GM12864 (cell line): ENCODE measurements around the gene IARS1.

ENCODE experiments used
- DNase-seq: peaks from one replicate; pipeline ENCODE4 v3.0.0-alpha.2; 2011; ENCODE audit warnings: low read depth
- H3K4me3 ChIP-seq: 2 replicates; pipeline ENCODE4 v1.5.1; 2011; ENCODE audit warnings: mild to moderate bottlenecking, low read depth, low read length, control low read depth
- CTCF ChIP-seq: IDR thresholded peaks from 2 replicates; pipeline ENCODE4 v1.5.1; 2011; ENCODE audit warnings: low read depth, mild to moderate bottlenecking, moderate library complexity, low read length, control low read depth, inconsistent platforms; ENCODE audit errors: missing control alignments

IARS1 gene

GRCh38 chr9:92270511-92270910 is 23.0 kb downstream of the IARS1 start:
- no peak for TF ChIP-seq CTCF
- H3K4me3 ChIP-seq, result no peak overlapping the region
- no peak for DNase-seq

GRCh38 chr9:92266486-92266885 is 27.0 kb downstream of the IARS1 start:
- no peak for TF ChIP-seq CTCF
- H3K4me3 ChIP-seq, result no peak overlapping the region
- no peak for DNase-seq

DNA sequence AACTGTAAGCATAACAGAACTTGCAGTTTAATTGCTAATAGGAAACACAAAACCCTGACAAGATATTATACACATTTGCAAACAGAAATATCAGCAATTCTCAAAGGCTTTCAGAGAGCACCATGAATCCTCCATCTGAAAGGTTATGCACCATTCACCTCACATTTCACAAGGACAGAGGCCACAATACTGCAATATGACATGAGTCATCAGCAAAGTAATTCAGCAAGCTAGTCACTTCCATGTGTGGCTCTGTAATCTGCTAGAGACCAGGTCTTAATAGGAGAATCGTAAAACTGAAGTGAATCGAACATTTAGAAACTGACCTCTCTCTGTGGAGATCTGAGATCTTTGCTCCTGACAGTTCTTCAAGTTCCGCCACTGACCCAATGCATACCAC is 28.3 kb downstream of the IARS1 start:
- TF ChIP-seq CTCF, result no peak
- no peak overlapping the region for H3K4me3 ChIP-seq
- DNase-seq, result no peak

DNA sequence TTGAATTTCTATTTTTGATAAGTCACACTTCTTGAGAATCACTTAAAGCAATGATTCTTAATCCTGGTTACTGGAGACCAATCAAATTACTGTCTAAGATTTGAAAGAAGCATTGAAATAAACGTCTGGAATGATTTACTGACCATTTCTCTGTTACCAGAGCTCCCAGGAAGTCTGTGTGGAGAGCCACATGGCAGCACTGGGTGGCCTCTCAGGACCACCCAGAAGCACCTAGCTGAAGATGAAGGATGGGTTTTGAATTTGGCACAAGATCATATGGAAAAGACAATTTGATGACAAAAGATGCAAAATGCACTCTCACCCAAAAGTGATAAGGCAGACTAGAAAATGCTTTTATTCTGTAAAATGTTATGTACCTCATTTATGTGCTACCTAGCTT is 30.4 kb downstream of the IARS1 start:
- no peak for TF ChIP-seq CTCF
- no peak overlapping the region for H3K4me3 ChIP-seq

GRCh38 chr9:92257327-92257726 is 36.2 kb downstream of the IARS1 start:
- no peak for DNase-seq
- H3K4me3 ChIP-seq, result no peak overlapping the region
- no peak for TF ChIP-seq CTCF

More for the DNA sequence above, 30.4 kb downstream of the IARS1 start:
- no peak for DNase-seq

DNA sequence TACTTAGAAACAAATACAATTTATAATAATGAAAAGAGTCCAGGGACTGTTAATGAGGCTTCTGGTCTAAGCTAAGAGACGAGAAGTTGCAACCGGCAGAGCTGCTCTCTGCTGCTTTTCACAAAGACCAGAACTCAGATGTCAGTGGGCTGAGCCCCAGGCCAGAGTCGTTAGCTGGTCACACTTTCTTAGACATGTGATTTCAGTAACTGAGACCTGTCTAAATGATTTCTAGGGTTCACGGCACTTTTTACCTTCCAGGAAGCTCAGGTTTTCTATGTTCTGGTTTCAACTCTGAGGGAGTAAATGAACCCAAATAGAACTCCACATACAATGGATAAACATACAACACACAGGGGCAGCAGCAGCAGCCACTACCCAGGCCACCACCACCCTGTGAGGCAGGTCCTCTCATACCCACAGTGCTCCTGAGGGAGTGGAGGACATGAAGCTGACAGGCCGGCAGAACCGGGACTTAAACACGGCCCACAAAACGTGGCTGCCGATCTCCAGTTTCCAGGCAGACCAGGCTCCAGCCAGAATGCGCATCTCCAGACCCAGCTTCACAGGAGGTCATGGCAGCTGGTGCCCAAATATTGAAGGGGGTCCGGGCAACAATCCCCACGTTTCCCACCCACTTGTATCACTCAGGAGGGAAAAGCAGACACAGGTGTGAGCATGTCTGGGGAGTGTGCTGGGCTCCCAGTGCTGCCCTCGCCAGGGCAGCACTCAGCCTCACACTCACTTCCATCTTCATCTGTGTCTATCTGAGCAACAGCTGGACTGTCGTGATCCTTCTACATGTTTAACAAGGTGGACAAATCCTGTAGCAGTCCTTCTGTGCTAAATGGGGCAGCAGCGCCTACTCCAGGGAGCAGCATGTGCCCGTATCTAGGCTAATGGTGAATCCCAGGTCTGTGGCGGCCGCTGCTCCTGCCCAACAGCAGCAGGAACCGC is 38.8 kb downstream of the IARS1 start:
- no peak overlapping the region for H3K4me3 ChIP-seq
- no peak for TF ChIP-seq CTCF
- no peak for DNase-seq

DNA sequence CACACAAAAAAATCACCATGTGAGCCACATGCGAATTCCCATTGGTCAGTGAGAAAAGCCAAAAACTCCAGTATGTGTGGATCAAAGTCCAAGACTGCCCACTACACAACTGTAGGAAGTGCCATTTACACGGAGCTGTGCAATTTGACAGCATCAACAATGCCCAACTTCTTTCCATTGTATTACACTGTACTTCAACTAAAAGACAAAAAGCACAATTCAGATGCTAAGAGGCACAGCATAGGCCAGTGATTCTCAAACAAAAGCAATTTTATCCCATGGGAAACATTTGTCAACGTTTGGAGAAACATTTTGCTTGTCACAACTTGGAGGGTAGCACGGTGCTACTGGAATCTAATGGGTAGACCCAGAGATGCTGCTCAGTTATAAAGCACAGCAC is 39.8 kb downstream of the IARS1 start:
- no peak overlapping the region for H3K4me3 ChIP-seq
- no peak for TF ChIP-seq CTCF
- no peak for DNase-seq
